Measurements from ENCODE around the gene ERCC5.

Gene ERCC5

DNA sequence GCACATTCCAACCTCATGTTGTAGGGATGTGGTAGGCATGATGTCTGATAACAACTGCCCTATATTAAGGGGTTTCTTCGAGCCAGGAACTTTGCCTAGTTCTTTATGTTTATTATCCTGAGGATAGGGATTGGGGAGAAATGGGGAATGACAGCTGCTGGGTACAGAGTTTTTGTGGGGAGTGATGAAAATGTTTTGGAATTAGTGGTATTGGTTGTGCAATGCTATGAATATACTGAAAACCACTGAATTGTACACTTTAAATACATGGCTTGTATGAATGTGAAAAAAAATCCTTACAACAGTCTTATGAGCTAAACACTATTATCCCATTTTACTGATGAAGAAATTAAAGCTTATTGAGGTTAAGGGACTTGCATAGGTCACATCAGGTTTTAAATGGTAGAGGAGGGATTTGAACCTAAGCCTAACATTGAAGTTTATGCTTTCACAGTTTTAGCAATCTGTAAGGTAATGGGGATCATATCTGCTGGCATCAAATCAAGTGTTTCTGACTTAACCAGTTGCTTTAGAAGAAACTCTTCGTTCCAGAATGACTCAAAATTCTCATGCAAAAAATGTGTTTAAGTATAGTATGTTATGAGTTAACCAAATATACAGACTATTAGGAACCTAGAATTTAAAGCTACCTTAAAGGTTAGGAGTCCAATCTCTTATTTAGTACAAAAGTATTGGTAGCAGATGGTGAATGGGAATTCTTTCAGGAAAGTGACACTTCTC is 61.4 kb downstream of the ERCC5 start:
- Histone ChIP-seq H3K4me3 (ENCODE audit: low read length) (no peak overlapping the region), H3K27ac (ENCODE audit: low read length) (no peak overlapping the region), H3K9me3 (ENCODE audit: control insufficient read depth, insufficient read depth, low read length) (no peaks in the 10 kb centered on the region), H3K27me3 (ENCODE audit: control insufficient read depth, insufficient read depth, low read length) (no peaks in the 10 kb centered on the region), H3K4me1 (ENCODE audit: control insufficient read depth, insufficient read depth, low read length) (no peaks in the 10 kb centered on the region; the same call in 1 of the 2 replicates), H3K36me3 (ENCODE audit: control insufficient read depth, insufficient read depth, low read length) (no peaks in the 10 kb centered on the region)
- WGBS (ENCODE audit: insufficient coverage, insufficient read length): no CpG with 5 or more reads among the region's 2 CpGs
- DNase-seq (ENCODE audit: low read depth, low spot score): no peak

DNA sequence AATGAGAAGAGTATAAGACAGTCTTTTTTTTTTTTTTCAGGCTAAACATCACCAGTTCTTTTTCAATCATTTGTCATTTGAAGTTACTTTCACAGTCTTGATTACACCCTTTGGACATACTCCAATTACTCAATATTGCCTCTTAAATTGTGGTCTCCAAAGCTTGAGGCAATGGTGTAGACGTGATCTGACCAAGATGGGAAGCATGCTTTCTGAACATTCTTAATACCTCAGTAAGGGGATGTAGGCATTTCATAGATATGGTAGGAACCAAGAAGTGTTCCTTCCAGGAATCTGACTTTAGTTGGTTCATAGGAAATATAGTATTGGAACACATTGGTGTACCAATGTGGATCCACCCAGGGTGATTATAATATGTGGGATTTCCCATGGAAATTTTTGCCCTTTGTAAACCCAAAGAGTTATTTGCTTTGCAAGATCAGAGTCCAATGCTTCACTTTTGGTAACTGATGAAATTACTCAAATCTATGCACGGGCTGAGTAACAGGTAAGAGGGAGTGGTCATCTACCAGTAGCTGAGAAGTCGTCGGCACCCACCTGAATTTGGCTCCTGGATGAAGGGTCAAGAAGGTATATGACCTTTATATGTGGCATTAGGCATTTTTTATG is 62.2 kb downstream of the ERCC5 start:
- Histone ChIP-seq H3K27me3 (ENCODE audit: control insufficient read depth, insufficient read depth, low read length) (no peaks in the 10 kb centered on the region), H3K36me3 (ENCODE audit: control insufficient read depth, insufficient read depth, low read length) (no peaks in the 10 kb centered on the region), H3K4me3 (ENCODE audit: low read length) (no peak overlapping the region), H3K27ac (ENCODE audit: low read length) (no peak overlapping the region), H3K4me1 (ENCODE audit: control insufficient read depth, insufficient read depth, low read length) (no peaks in the 10 kb centered on the region; the same call in 1 of the 2 replicates), H3K9me3 (ENCODE audit: control insufficient read depth, insufficient read depth, low read length) (no peaks in the 10 kb centered on the region)
- DNase-seq (ENCODE audit: low read depth, low spot score): no peak
- no CpG with 5 or more reads among the region's 4 CpGs for WGBS (ENCODE audit: insufficient coverage, insufficient read length)

DNA sequence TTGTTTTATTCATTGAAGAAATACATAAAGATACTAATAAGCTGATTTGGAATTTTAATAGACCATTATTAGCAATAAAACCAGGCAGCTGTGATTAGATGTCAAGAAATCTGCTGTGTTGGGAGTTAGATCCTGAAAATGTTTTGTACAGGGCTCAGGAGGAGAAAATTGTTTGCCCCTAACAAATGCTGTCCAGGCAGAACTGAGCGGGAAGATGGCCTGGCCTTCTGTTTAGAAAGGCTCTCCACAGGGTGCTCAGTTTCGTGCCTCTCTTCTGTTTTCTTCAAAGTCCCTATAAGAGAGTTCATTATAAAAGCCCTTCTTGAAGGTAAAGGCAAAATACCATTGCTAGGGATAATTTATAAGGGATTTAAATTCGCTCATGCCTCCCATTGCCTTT is 64.1 kb downstream of the ERCC5 start:
- Histone ChIP-seq H3K27me3 (ENCODE audit: control insufficient read depth, insufficient read depth, low read length) (no peaks in the 10 kb centered on the region), H3K4me3 (ENCODE audit: low read length) (no peak overlapping the region), H3K36me3 (ENCODE audit: control insufficient read depth, insufficient read depth, low read length) (no peaks in the 10 kb centered on the region), H3K4me1 (ENCODE audit: control insufficient read depth, insufficient read depth, low read length) (no peaks in the 10 kb centered on the region), H3K27ac (ENCODE audit: low read length) (no peak overlapping the region), H3K9me3 (ENCODE audit: control insufficient read depth, insufficient read depth, low read length) (no peaks in the 10 kb centered on the region)
- WGBS (ENCODE audit: insufficient coverage, insufficient read length): no CpG with 5 or more reads among the region's 3 CpGs
- DNase-seq (ENCODE audit: low read depth, low spot score): no peak

DNA sequence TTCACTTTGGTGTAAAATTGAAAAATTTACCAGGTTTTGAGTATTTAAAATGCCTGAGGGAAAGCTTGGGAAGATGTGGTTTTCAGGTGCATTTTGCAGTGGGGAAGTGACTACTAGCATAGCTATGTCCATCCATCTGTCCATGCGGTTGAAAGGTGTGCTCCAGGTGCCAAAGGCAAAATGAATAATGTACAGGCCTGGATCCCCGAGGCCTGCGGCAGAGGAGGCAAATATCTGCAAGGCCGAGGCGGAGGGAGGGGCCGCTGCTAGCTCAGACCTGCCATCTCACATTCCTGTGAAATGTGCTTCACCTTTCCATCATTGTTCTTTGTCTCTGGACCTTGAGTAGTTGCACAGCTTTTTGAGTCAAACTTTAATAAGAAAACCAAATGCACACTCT is 65.5 kb downstream of the ERCC5 start:
- Histone ChIP-seq H3K9me3 (ENCODE audit: control insufficient read depth, insufficient read depth, low read length) (no peaks in the 10 kb centered on the region), H3K27me3 (ENCODE audit: control insufficient read depth, insufficient read depth, low read length) (no peaks in the 10 kb centered on the region), H3K4me1 (ENCODE audit: control insufficient read depth, insufficient read depth, low read length) (no peaks in the 10 kb centered on the region), H3K4me3 (ENCODE audit: low read length) (no peak overlapping the region), H3K27ac (ENCODE audit: low read length) (no peak overlapping the region), H3K36me3 (ENCODE audit: control insufficient read depth, insufficient read depth, low read length) (no peaks in the 10 kb centered on the region)
- no CpG with 5 or more reads among the region's 6 CpGs for WGBS (ENCODE audit: insufficient coverage, insufficient read length)
- DNase-seq (ENCODE audit: low read depth, low spot score): no peak

DNA sequence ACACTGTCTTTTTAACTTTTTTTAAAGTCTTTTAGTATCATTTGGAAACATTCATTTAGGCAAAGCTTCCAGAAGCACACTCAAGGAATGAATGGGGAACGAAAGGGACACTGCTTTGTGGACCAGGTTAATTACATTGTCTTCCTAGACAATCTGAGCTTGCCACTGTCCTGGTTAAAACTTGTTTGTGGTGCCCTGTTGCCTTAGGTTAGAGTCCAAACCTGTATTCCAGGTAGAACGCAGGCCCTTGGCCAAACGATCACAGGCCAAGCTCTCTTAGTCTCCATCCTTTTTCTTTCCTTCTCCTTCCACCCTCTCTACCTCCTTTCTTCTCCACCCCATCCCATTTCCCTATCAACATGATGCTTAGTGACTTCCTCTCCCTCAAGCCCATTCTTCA is 66.8 kb downstream of the ERCC5 start:
- Histone ChIP-seq H3K36me3 (ENCODE audit: control insufficient read depth, insufficient read depth, low read length) (no peaks in the 10 kb centered on the region), H3K27ac (ENCODE audit: low read length) (no peak overlapping the region), H3K4me1 (ENCODE audit: control insufficient read depth, insufficient read depth, low read length) (no peaks in the 10 kb centered on the region), H3K27me3 (ENCODE audit: control insufficient read depth, insufficient read depth, low read length) (no peaks in the 10 kb centered on the region), H3K9me3 (ENCODE audit: control insufficient read depth, insufficient read depth, low read length) (no peaks in the 10 kb centered on the region), H3K4me3 (ENCODE audit: low read length) (no peak overlapping the region)
- no peak for DNase-seq (ENCODE audit: low read depth, low spot score)
- no CpG with 5 or more reads among the region's 3 CpGs for WGBS (ENCODE audit: insufficient coverage, insufficient read length)

DNA sequence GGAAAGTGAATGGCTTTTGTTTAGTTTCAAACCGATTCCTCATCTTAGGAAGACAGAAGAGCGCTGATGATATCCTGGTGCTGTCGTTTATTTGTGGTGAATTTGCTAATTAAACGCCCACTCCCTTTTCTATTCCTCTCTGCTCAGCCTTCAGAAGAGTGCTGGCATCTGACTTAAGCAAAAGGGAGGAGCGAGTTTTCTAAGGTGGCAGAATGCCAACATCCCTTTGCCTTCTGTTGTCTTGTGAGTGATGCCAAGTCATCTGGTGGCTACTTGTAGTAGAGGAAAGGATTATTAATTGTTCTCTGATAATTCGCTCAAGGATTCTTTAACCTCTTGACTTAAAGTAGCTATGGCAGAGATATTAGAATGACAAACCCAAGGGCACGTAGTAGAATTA is 68.1 kb downstream of the ERCC5 start:
- H3K27me3 ChIP-seq (ENCODE audit: control insufficient read depth, insufficient read depth, low read length): no peaks in the 10 kb centered on the region
- WGBS (ENCODE audit: insufficient coverage, insufficient read length): no CpG with 5 or more reads among the region's 7 CpGs
- H3K4me1 ChIP-seq (ENCODE audit: control insufficient read depth, insufficient read depth, low read length): no peaks in the 10 kb centered on the region
- no peaks in the 10 kb centered on the region for H3K9me3 ChIP-seq (ENCODE audit: control insufficient read depth, insufficient read depth, low read length)
- no peak for DNase-seq (ENCODE audit: low read depth, low spot score)
- H3K4me3 ChIP-seq (ENCODE audit: low read length): no peak overlapping the region
- H3K36me3 ChIP-seq (ENCODE audit: control insufficient read depth, insufficient read depth, low read length): no peaks in the 10 kb centered on the region
- H3K27ac ChIP-seq (ENCODE audit: low read length): no peak overlapping the region

DNA sequence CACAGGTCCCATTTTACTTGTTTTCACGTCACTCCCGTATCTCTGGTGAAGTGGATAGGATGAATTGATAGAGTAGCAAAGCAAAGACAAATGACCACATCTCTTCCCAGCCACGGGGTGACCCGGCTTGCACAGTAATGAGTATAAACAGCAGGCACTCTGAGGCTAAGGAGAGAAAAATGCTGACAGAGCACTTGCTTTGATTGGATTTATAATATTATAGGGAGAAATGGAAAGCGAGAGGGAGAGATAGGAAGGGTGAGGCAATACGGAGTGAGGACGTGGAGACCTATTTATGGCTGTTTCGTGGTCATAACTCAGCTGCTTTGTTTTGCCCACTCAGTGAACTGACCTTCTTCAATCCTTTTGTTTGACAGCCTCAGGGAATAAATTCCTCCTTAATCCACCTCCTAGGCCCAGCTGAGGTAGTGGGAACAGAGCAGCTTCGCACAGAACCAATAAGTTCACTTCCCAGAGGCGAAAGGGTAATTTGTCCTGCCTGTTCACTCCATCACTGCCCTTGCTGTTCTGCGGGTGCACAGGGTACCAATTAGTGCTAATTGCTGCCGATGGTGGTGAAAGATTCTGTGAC is 68.6 kb downstream of the ERCC5 start:
- H3K36me3 ChIP-seq (ENCODE audit: control insufficient read depth, insufficient read depth, low read length): no peaks in the 10 kb centered on the region
- no peak overlapping the region for H3K27ac ChIP-seq (ENCODE audit: low read length)
- no peaks in the 10 kb centered on the region for H3K9me3 ChIP-seq (ENCODE audit: control insufficient read depth, insufficient read depth, low read length)
- H3K4me1 ChIP-seq (ENCODE audit: control insufficient read depth, insufficient read depth, low read length): no peaks in the 10 kb centered on the region
- DNase-seq (ENCODE audit: low read depth, low spot score): no peak
- no peaks in the 10 kb centered on the region for H3K27me3 ChIP-seq (ENCODE audit: control insufficient read depth, insufficient read depth, low read length)
- no peak overlapping the region for H3K4me3 ChIP-seq (ENCODE audit: low read length)
- WGBS (ENCODE audit: insufficient coverage, insufficient read length): 100% methylated on average over 3 of the region's 12 CpGs

DNA sequence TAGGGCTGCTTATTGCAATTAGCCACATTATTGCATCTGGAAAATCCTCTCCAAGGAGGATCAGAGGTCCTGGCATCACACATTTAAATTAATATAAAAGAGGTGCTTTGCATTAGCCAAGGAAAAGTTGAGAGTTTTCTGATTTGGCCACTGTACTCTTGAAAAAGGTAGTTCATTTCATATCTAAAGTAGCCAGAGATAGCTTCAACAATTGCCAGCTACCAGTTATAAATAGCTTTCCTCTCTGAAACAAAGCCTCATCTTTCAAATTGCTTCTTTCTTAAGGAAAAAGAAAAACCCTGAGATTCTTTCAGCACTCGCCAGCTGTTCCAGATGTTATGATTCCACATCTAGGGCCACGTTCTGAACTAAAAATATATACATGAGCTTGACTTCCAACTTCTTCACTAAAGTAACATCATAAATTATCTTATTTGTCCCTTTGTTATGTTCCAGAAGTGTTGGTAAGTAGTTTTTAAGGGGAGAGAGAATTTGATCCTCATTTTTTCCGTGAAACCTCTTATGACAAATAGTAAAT is 69.6 kb downstream of the ERCC5 start:
- H3K4me3 ChIP-seq (ENCODE audit: low read length): no peak overlapping the region
- H3K27ac ChIP-seq (ENCODE audit: low read length): no peak overlapping the region
- H3K36me3 ChIP-seq (ENCODE audit: control insufficient read depth, insufficient read depth, low read length): no peaks in the 10 kb centered on the region
- no peak for DNase-seq (ENCODE audit: low read depth, low spot score)
- H3K9me3 ChIP-seq (ENCODE audit: control insufficient read depth, insufficient read depth, low read length): no peaks in the 10 kb centered on the region
- H3K27me3 ChIP-seq (ENCODE audit: control insufficient read depth, insufficient read depth, low read length): no peaks in the 10 kb centered on the region
- no CpG with 5 or more reads among the region's 3 CpGs for WGBS (ENCODE audit: insufficient coverage, insufficient read length)
- no peaks in the 10 kb centered on the region for H3K4me1 ChIP-seq (ENCODE audit: control insufficient read depth, insufficient read depth, low read length)

DNA sequence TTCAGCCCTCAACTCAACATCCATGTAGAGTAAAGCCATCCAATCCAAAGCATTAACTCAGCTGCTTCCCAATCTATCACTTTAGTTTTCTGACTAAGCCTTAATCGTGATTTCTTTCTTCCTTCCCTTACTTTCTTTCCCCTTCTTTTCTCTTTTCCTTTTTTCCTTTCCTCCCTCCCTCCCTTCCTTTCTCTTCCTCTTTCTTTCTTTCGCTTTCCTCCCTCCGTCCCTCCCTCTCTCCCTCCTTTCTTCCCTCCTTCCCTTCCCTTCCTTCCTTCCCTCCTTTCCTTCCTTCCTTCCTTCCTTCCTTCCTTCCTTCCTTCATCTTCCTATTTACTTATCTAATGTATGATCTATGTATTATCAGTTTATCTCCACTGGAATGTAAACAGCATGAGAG is 71.2 kb downstream of the ERCC5 start:
- no peak overlapping the region for H3K4me3 ChIP-seq (ENCODE audit: low read length)
- WGBS (ENCODE audit: insufficient coverage, insufficient read length): no CpG with 5 or more reads among the region's 3 CpGs
- H3K4me1 ChIP-seq (ENCODE audit: control insufficient read depth, insufficient read depth, low read length): no peaks in the 10 kb centered on the region
- DNase-seq (ENCODE audit: low read depth, low spot score): no peak
- H3K9me3 ChIP-seq (ENCODE audit: control insufficient read depth, insufficient read depth, low read length): no peaks in the 10 kb centered on the region
- no peaks in the 10 kb centered on the region for H3K27me3 ChIP-seq (ENCODE audit: control insufficient read depth, insufficient read depth, low read length)
- H3K36me3 ChIP-seq (ENCODE audit: control insufficient read depth, insufficient read depth, low read length): no peaks in the 10 kb centered on the region
- H3K27ac ChIP-seq (ENCODE audit: low read length): no peak overlapping the region

DNA sequence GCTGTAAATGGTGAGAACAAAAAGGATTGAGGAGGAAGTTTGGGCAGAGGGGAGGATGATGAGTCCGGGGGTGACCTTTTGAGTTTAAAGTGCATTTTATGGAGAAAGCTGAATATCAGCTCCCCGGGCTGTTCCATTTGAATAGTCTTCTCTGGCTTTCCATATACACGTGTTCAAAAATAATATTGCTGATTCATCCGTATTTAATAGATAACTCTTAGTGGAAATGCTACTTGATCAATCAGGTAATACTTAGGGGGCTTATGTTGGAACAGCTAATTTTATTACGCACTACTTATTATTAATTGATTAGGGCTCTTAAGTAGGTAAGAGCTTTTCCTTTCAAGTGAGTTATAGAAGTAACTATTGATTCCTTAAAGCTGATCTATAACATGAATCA is 76.4 kb downstream of the ERCC5 start:
- Histone ChIP-seq H3K4me1 (ENCODE audit: control insufficient read depth, insufficient read depth, low read length) (no peaks in the 10 kb centered on the region), H3K27me3 (ENCODE audit: control insufficient read depth, insufficient read depth, low read length) (no peaks in the 10 kb centered on the region), H3K9me3 (ENCODE audit: control insufficient read depth, insufficient read depth, low read length) (no peaks in the 10 kb centered on the region), H3K36me3 (ENCODE audit: control insufficient read depth, insufficient read depth, low read length) (no peaks in the 10 kb centered on the region), H3K27ac (ENCODE audit: low read length) (no peak overlapping the region), H3K4me3 (ENCODE audit: low read length) (no peak overlapping the region)
- no peak for DNase-seq (ENCODE audit: low read depth, low spot score)
- no CpG with 5 or more reads among the region's 5 CpGs for WGBS (ENCODE audit: insufficient coverage, insufficient read length)
